Fibroblast of lung (primary cell): Measurements from ENCODE around the gene GSK3A. TPM values are rescaled to one million over a fixed set of nuclear protein-coding genes. Genes with fewer than 3 reads are reported as not detected.

Experiments
- DNase-seq, 2 donors: peaks; one replicate each; pipeline versions ENCODE4 v3.0.0 to v3.0.0-alpha.2; 2010; ENCODE audit warnings: low read depth in 2 of 2
- H2AFZ ChIP-seq: 2 replicates; pipeline ENCODE4 v1.5.1; 2012; ENCODE audit warnings: low read length, control low read depth, inconsistent platforms
- H3K27ac ChIP-seq: 2 replicates; pipeline ENCODE4 v1.5.1; 2011; ENCODE audit warnings: low read length, control low read depth; ENCODE audit not compliant: insufficient read depth
- H3K27me3 ChIP-seq: 2 replicates; pipeline ENCODE4 v1.5.1; 2011; ENCODE audit warnings: mild to moderate bottlenecking, low read length; ENCODE audit not compliant: control insufficient read depth, insufficient read depth
- H3K36me3 ChIP-seq: 2 replicates; pipeline ENCODE4 v1.5.1; 2011; ENCODE audit warnings: low read length; ENCODE audit not compliant: control insufficient read depth, insufficient read depth
- H3K4me1 ChIP-seq: 2 replicates; pipeline ENCODE4 v1.5.1; 2011; ENCODE audit warnings: low read length; ENCODE audit not compliant: control insufficient read depth, insufficient read depth; ENCODE audit errors: extremely low read depth
- H3K4me2 ChIP-seq: 2 replicates; pipeline ENCODE4 v1.5.1; 2011; ENCODE audit warnings: low read length, control low read depth; ENCODE audit not compliant: insufficient read depth; ENCODE audit errors: extremely low read depth
- H3K4me3 ChIP-seq, 4 experiments: fragments of 200-600 bp in 1 of 4; sonication (generic) in 1 of 4; replicated peaks in 1 of 4; 2 replicates each; pipeline ENCODE4 v1.5.1; 2011 to 2016; ENCODE audit warnings: low read length in 4 of 4, low read depth in 3 of 4, mild to moderate bottlenecking in 3 of 4, control low read depth in 2 of 4, inconsistent platforms in 1 of 4, mixed read lengths in 1 of 4; ENCODE audit not compliant: insufficient read depth in 1 of 4; ENCODE audit errors: control extremely low read depth in 1 of 4
- H3K79me2 ChIP-seq: 2 replicates; pipeline ENCODE4 v1.5.1; 2012; ENCODE audit warnings: mild to moderate bottlenecking, low read length, inconsistent platforms; ENCODE audit not compliant: control insufficient read depth, insufficient read depth
- H3K9ac ChIP-seq: 2 replicates; pipeline ENCODE4 v1.5.1; 2011; ENCODE audit warnings: mild to moderate bottlenecking, low read length, control low read depth; ENCODE audit not compliant: insufficient read depth
- H3K9me3 ChIP-seq: 2 replicates; pipeline ENCODE4 v1.5.1; 2012; ENCODE audit warnings: low read depth, low read length; ENCODE audit not compliant: control insufficient read depth, insufficient read depth
- H4K20me1 ChIP-seq: 2 replicates; pipeline ENCODE4 v1.5.1; 2011; ENCODE audit warnings: low read length; ENCODE audit not compliant: control insufficient read depth, insufficient read depth; ENCODE audit errors: extremely low read depth
- EZH2 ChIP-seq: IDR thresholded peaks from 2 replicates; pipeline ENCODE4 v1.5.1; 2012; ENCODE audit warnings: low read length, control low read depth, mild to moderate bottlenecking; ENCODE audit errors: missing control alignments
- polyA plus RNA-seq, 2 donors: library from polyadenylated mRNA; depleted of rRNA in 1 of 2; stranded (reverse) in 1 of 2; unstranded in 1 of 2; fragments of >200 nt; gene quantifications; 2 replicates each; pipeline ENCODE4 v1.2.1, GENCODE V29; 2011 to 2012; ENCODE audit warnings: missing spikeins in 1 of 2
- total RNA-seq: library from RNA; depleted of rRNA; stranded (reverse); fragments of >200 nt; gene quantifications from 2 replicates; pipeline ENCODE4 v1.2.1, GENCODE V29; 2014
- TF ChIP-seq, protein P1 (sequence below), 2 donors: IDR thresholded peaks in 1 of 2; conservative IDR thresholded peaks in 1 of 2; 1 replicate in 1 of 2; 2 replicates in 1 of 2; pipeline ENCODE4 v1.5.1; 2011 to 2012; ENCODE audit warnings: low read length in 2 of 2, control low read depth in 1 of 2, inconsistent platforms in 1 of 2, low read depth in 1 of 2, mild to moderate bottlenecking in 1 of 2

The GSK3A gene
- total and polyA plus RNA-seq, 2 donors (not counting 1 experiment from before 2014, with no cell fraction given): 11.6 to 21.7 TPM

DNA sequence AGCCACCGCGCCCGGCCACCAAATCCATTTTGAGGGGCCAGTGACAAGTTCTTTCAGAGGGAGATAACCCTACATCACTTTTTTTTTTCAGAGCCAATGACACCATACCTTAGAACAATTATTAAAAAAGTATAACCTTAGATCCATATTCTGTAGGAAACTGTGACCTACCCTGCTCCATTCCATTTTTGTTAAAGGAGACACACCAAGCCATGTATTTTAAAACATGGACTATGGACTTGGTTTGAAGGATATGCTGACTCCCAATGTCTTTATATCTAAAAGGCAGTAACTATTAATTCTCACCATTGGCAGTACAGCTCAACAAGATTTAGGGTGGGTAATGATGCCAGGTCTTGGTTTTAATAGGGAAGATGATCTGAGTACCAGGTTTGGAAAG is 1.1 kb downstream of the GSK3A start:
- peak overlapping the region; percentile 66 to 99 (median 88) for H3K4me3 ChIP-seq
- no peak for TF ChIP-seq EZH2
- TF ChIP-seq, protein P1, sequence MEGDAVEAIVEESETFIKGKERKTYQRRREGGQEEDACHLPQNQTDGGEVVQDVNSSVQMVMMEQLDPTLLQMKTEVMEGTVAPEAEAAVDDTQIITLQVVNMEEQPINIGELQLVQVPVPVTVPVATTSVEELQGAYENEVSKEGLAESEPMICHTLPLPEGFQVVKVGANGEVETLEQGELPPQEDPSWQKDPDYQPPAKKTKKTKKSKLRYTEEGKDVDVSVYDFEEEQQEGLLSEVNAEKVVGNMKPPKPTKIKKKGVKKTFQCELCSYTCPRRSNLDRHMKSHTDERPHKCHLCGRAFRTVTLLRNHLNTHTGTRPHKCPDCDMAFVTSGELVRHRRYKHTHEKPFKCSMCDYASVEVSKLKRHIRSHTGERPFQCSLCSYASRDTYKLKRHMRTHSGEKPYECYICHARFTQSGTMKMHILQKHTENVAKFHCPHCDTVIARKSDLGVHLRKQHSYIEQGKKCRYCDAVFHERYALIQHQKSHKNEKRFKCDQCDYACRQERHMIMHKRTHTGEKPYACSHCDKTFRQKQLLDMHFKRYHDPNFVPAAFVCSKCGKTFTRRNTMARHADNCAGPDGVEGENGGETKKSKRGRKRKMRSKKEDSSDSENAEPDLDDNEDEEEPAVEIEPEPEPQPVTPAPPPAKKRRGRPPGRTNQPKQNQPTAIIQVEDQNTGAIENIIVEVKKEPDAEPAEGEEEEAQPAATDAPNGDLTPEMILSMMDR (conservative IDR thresholded peaks at IDR 0.05 in 1 of 2, IDR thresholded peaks at IDR 0.05 in 1 of 2; ENCODE audit: low read depth in 1 of 2, low read length in 2 of 2): no peak
- H3K4me2 ChIP-seq: peak overlapping the region; percentile 96
- no peak overlapping the region for H2AFZ ChIP-seq
- H3K9me3 ChIP-seq: no peaks in the 10 kb centered on the region
- H3K79me2 ChIP-seq: peaks cover 29% of the 10 kb centered on the region
- H4K20me1 ChIP-seq: no peaks in the 10 kb centered on the region
- peaks cover 4% of the 10 kb centered on the region for H3K4me1 ChIP-seq
- DNase-seq: no peak
- H3K9ac ChIP-seq: peak overlapping the region; percentile 83
- no peaks in the 10 kb centered on the region for H3K27me3 ChIP-seq
- peak overlapping the region; percentile 68 for H3K27ac ChIP-seq
- H3K36me3 ChIP-seq: peaks cover 1% of the 10 kb centered on the region

DNA sequence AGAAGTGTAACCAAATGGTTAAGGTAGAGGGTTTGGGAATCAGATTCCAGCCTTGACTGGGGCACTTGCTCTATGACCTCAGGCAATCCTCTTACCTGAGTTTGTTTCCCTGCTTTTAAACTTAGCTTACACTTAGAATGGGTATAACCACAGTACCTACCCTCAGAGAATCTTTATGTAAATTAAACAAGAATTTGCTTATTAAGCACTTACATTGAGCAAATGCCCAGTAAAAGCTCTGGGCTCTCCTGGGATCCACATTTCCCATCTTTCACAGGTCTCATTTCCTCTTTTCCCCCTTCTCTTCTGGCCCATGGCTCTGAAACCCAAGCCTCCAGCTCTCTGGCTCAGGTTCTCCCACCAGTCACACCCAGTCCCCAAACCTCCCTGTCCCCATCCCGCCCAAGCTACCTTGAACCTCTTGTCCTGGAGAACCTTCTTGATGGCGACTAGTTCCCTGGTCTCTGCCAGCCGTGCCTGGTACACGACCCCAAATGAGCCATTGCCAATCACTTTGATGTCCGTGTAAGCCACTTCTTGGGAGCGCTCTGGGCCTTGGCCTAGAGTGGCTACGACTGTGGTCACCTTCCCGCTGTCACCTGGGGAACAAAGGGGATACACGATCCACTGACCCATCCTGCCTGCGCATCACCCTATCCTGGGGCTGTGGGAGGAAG is 2.7 kb downstream of the GSK3A start:
- Histone ChIP-seq H2AFZ (no peak overlapping the region), H4K20me1 (no peaks in the 10 kb centered on the region), H3K9ac (no peak overlapping the region), H3K27ac (no peak overlapping the region), H3K79me2 (peaks cover 32% of the 10 kb centered on the region), H3K9me3 (no peaks in the 10 kb centered on the region), H3K36me3 (peaks cover 11% of the 10 kb centered on the region), H3K27me3 (no peaks in the 10 kb centered on the region), H3K4me1 (no peaks in the 10 kb centered on the region), H3K4me2 (peak overlapping the region; percentile 19), H3K4me3 (no peak overlapping the region)
- DNase-seq: no peak
- no peak for TF ChIP-seq EZH2
- TF ChIP-seq, protein P1 (conservative IDR thresholded peaks at IDR 0.05 in 1 of 2, IDR thresholded peaks at IDR 0.05 in 1 of 2; ENCODE audit: low read depth in 1 of 2, low read length in 2 of 2): no peak

DNA sequence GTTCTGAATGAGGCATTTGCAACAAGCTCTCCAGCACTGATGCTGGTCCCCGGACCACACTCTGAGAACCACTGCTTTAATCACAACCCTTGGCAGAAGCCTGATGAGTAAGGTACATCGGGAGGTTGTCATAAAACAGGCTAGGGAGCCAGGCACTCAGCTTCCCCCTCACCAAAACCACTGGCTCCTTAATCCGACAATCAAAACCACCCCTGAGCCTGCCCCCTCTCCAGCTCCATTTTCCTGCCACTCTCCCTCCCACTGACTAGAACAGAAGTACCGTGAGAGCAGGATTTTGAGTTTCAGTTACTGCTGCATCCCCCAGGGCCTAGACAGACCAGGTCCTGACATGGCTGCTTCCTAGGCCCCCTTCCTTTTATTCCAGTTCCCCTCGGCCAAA is 7.2 kb downstream of the GSK3A start:
- no peak overlapping the region for H3K4me3 ChIP-seq
- no peaks in the 10 kb centered on the region for H4K20me1 ChIP-seq
- no peak overlapping the region for H3K4me2 ChIP-seq
- H3K27me3 ChIP-seq: no peaks in the 10 kb centered on the region
- no peaks in the 10 kb centered on the region for H3K4me1 ChIP-seq
- H3K79me2 ChIP-seq: peaks cover 15% of the 10 kb centered on the region
- no peak overlapping the region for H3K27ac ChIP-seq
- H3K36me3 ChIP-seq: peaks cover 33% of the 10 kb centered on the region
- no peak overlapping the region for H3K9ac ChIP-seq
- DNase-seq: no peak
- TF ChIP-seq, protein P1 (conservative IDR thresholded peaks at IDR 0.05 in 1 of 2, IDR thresholded peaks at IDR 0.05 in 1 of 2; ENCODE audit: low read depth in 1 of 2, low read length in 2 of 2): no peak
- no peak for TF ChIP-seq EZH2
- no peak overlapping the region for H2AFZ ChIP-seq
- H3K9me3 ChIP-seq: no peaks in the 10 kb centered on the region
